Hepatocyte (in vitro differentiated cells): ENCODE data around the gene FLACC1. TPM values are rescaled to one million over a fixed set of nuclear protein-coding genes. Genes with fewer than 3 reads are reported as not detected.

ENCODE experiments used
- DNase-seq: peaks from one replicate; pipeline ENCODE4 v3.0.0-alpha.2; 2016; ENCODE audit warnings: low spot score
- H2AFZ ChIP-seq: fragments of 200-600 bp; sonication (generic); 2 replicates; pipeline ENCODE4 v1.6.0; 2016; ENCODE audit warnings: antibody characterized with exemption, mild to moderate bottlenecking
- H3K27ac ChIP-seq: fragments of 200-600 bp; sonication (generic); 2 replicates; pipeline ENCODE4 v1.5.1; 2016; ENCODE audit warnings: mild to moderate bottlenecking
- H3K27me3 ChIP-seq: fragments of 200-600 bp; sonication (generic); 2 replicates; pipeline ENCODE4 v1.6.1; 2016
- H3K36me3 ChIP-seq: fragments of 200-600 bp; sonication (generic); replicated peaks from 2 replicates; pipeline ENCODE4 v1.5.1; 2016; ENCODE audit warnings: low read depth; ENCODE audit not compliant: insufficient read depth
- H3K4me1 ChIP-seq: fragments of 200-600 bp; sonication (generic); 2 replicates; pipeline ENCODE4 v1.5.1; 2016; ENCODE audit warnings: mild to moderate bottlenecking, moderate library complexity; ENCODE audit not compliant: insufficient read depth
- H3K4me2 ChIP-seq: fragments of 200-600 bp; sonication (generic); 2 replicates; pipeline ENCODE4 v1.6.0; 2016
- H3K4me3 ChIP-seq: fragments of 200-600 bp; sonication (generic); 2 replicates; pipeline ENCODE4 v1.5.1; 2016; ENCODE audit warnings: mild to moderate bottlenecking
- H3K79me2 ChIP-seq: fragments of 200-600 bp; sonication (generic); 2 replicates; pipeline ENCODE4 v1.6.0; 2017; ENCODE audit warnings: mild to moderate bottlenecking
- H3K9me2 ChIP-seq: fragments of 200-600 bp; sonication (generic); replicated peaks from 2 replicates; pipeline ENCODE4 v1.6.0; 2017; ENCODE audit warnings: mild to moderate bottlenecking; ENCODE audit not compliant: insufficient read depth
- H3K9me3 ChIP-seq: fragments of 200-600 bp; sonication (generic); 2 replicates; pipeline ENCODE4 v1.5.1; 2016; ENCODE audit warnings: low read depth, mild to moderate bottlenecking
- H4K20me1 ChIP-seq: fragments of 200-600 bp; sonication (generic); 2 replicates; pipeline ENCODE4 v1.6.0; 2016; ENCODE audit warnings: mild to moderate bottlenecking; ENCODE audit not compliant: insufficient read depth, poor library complexity, severe bottlenecking
- EZH2 ChIP-seq: fragments of 200-600 bp; sonication (generic); IDR thresholded peaks from 2 replicates; pipeline ENCODE4 v1.6.1; 2016; ENCODE audit warnings: antibody characterized with exemption, mild to moderate bottlenecking, borderline replicate concordance
- EZH2phosphoT487 ChIP-seq: fragments of 200-600 bp; sonication (generic); IDR thresholded peaks from one replicate; pipeline ENCODE4 v1.6.1; 2018; ENCODE audit warnings: antibody characterized with exemption, mild to moderate bottlenecking, low read depth, moderate library complexity; ENCODE audit not compliant: unreplicated experiment, severe bottlenecking
- WGBS: methylation state at CpG from one replicate; pipeline ENCODE4 v1.1.6; 2016; ENCODE audit warnings: low lambda C conversion rate; ENCODE audit errors: missing lambda C conversion rate; 5-methylcytosine and 5-hydroxymethylcytosine counted together
- polyA plus RNA-seq: library from polyadenylated mRNA; unstranded; fragments of >200 nt; fragmentation: Nextera tagmentation; extraction: Ambion mirVana; gene quantifications from 2 replicates; pipeline ENCODE4 v1.2.1, GENCODE V29; 2016
- total RNA-seq: library from RNA; depleted of rRNA; stranded (reverse); fragments of >200 nt; gene quantifications from 2 replicates; pipeline ENCODE4 v1.2.3, GENCODE V29; 2014
- TF ChIP-seq, protein P1 (sequence below): fragments of 200-600 bp; sonication (generic); IDR thresholded peaks from 2 replicates; pipeline ENCODE4 v1.5.1; 2016; ENCODE audit warnings: antibody characterized with exemption, mild to moderate bottlenecking; ENCODE audit not compliant: poor library complexity

FLACC1 gene
- total and polyA plus RNA-seq, 2 experiments from 2014 or later, result 0.34 to 0.80 TPM

DNA sequence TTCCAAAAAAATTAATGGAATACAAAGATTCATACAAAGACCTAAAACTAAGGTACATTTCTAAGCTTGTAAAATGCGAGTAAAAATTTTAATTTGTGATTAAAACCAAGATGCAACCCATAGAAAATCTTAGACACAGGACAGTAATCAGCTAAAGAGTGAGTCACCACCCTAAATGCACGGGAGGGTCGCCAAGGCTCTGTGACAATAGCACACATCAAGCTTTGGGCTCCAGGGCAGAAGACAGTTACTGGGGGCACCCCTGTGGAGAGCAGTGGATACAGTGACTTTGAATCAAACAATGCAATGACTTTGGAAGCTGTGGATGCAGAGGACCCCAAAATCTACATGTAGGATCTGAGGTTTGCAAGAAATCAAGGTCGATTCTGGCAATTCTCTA is 7.5 kb downstream of the FLACC1 start:
- Histone ChIP-seq H3K4me3 (no peak overlapping the region), H4K20me1 (no peaks in the 10 kb centered on the region), H3K4me1 (no peaks in the 10 kb centered on the region), H3K79me2 (no peaks in the 10 kb centered on the region), H3K9me3 (no peaks in the 10 kb centered on the region), H3K36me3 (no peaks in the 10 kb centered on the region), H2AFZ (no peak overlapping the region), H3K27ac (no peak overlapping the region), H3K4me2 (no peak overlapping the region), H3K9me2 (no peaks in the 10 kb centered on the region), H3K27me3 (no peaks in the 10 kb centered on the region)
- WGBS, result 75% methylated on average over 4 of the region's 4 CpGs
- no peak for DNase-seq
- TF ChIP-seq EZH2 (no peak), EZH2phosphoT487 (no peak)
- TF ChIP-seq, protein P1, sequence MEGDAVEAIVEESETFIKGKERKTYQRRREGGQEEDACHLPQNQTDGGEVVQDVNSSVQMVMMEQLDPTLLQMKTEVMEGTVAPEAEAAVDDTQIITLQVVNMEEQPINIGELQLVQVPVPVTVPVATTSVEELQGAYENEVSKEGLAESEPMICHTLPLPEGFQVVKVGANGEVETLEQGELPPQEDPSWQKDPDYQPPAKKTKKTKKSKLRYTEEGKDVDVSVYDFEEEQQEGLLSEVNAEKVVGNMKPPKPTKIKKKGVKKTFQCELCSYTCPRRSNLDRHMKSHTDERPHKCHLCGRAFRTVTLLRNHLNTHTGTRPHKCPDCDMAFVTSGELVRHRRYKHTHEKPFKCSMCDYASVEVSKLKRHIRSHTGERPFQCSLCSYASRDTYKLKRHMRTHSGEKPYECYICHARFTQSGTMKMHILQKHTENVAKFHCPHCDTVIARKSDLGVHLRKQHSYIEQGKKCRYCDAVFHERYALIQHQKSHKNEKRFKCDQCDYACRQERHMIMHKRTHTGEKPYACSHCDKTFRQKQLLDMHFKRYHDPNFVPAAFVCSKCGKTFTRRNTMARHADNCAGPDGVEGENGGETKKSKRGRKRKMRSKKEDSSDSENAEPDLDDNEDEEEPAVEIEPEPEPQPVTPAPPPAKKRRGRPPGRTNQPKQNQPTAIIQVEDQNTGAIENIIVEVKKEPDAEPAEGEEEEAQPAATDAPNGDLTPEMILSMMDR, result no peak

DNA sequence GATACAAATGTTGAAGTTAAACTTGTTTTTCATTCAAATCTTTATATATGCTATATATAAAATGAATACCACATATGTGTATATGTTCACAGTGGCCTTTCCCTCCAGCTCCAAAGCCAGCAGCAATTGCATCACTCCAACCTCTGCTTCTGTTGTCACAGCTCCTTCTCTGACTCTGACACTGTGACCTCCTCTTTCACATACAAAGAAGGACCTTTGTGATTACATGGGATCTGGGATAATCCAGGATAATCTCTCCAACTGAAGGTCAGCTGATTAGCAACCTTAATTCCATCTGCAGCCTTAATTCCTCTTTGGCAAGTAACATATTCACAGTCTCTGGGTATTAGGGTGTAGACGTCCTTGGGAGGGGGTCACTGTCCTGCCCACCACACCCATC is 8.4 kb downstream of the FLACC1 start:
- no peak for TF ChIP-seq EZH2
- TF ChIP-seq, protein P1, result no peak
- no peak for TF ChIP-seq EZH2phosphoT487
- no peak overlapping the region for H3K4me3 ChIP-seq
- H2AFZ ChIP-seq, result no peak overlapping the region
- WGBS, result 69% methylated on average over 1 of the region's 1 CpG
- H3K79me2 ChIP-seq, result no peaks in the 10 kb centered on the region
- H3K36me3 ChIP-seq, result no peaks in the 10 kb centered on the region
- H4K20me1 ChIP-seq, result no peaks in the 10 kb centered on the region
- no peaks in the 10 kb centered on the region for H3K27me3 ChIP-seq
- DNase-seq, result no peak
- H3K4me1 ChIP-seq, result no peaks in the 10 kb centered on the region
- no peaks in the 10 kb centered on the region for H3K9me3 ChIP-seq
- H3K9me2 ChIP-seq, result no peaks in the 10 kb centered on the region
- H3K27ac ChIP-seq, result no peak overlapping the region
- H3K4me2 ChIP-seq, result no peak overlapping the region

DNA sequence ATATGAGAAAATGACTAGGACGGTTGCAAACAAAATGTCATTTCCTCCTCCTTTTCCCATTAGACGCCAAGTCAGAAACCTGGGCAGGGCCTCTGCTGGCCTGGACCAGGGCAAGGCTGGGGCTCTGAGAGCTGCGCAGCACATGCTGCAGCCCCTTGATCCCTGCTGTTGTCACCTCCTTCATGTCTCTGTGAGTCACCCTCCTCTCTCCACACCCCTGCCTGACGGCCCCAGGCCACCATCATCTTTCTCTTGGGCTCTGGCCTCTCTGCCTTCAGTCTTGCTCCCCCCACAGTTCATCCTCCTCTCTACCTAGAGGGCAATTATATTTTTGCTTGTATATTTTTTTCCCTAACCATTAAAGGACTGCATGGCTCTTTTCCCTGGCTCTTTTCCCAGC is 10.0 kb downstream of the FLACC1 start:
- WGBS, result 84% methylated on average over 4 of the region's 4 CpGs
- Histone ChIP-seq H3K27me3 (no peaks in the 10 kb centered on the region), H3K4me3 (no peak overlapping the region), H3K27ac (no peak overlapping the region), H3K9me2 (no peaks in the 10 kb centered on the region), H3K4me1 (no peaks in the 10 kb centered on the region), H3K4me2 (no peak overlapping the region), H3K36me3 (no peaks in the 10 kb centered on the region), H4K20me1 (no peaks in the 10 kb centered on the region), H3K79me2 (no peaks in the 10 kb centered on the region), H2AFZ (no peak overlapping the region), H3K9me3 (no peaks in the 10 kb centered on the region)
- DNase-seq, result no peak
- TF ChIP-seq, protein P1, result no peak
- TF ChIP-seq EZH2phosphoT487 (no peak), EZH2 (no peak)
